ENCODE results near the gene HDAC11.

HDAC11 gene

GRCh38 chr3:13535526-13535875 lies 55.4 kb downstream of the HDAC11 start:
- no peak overlapping the region for H3K4me3 ChIP-seq (ENCODE audit: low read length)
- H3K27me3 ChIP-seq (ENCODE audit: insufficient read depth, low read length): no peaks in the 10 kb centered on the region
- H3K36me3 ChIP-seq (ENCODE audit: insufficient read depth, low read length): no peaks in the 10 kb centered on the region
- H3K4me1 ChIP-seq (ENCODE audit: insufficient read depth, low read length): no peaks in the 10 kb centered on the region
- H3K9me3 ChIP-seq (ENCODE audit: low read length): no peaks in the 10 kb centered on the region
- H2AFZ ChIP-seq (ENCODE audit: low read depth, low read length): no peak overlapping the region

DNA sequence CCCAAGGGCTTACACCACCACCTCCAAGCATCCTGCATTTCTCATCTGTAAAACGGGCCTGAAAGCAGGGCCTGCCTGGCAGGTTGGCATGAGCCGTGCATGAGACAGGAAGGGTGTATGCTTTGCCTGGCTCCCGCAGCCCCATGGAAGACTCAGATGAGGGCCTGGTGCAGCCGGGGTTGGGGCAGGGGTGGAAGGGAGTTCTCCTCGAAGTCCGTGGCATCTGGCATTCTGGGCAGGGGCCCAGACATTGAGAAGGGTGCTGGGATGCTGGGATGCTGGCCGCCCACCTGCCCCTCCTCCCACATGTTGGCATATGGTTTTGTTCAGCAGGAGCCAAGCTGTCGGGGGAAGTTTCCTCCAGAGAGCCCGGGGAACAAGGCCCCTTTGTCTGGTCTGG lies 55.8 kb downstream of the HDAC11 start:
- Histone ChIP-seq H3K36me3 (ENCODE audit: insufficient read depth, low read length) (no peaks in the 10 kb centered on the region), H3K4me3 (ENCODE audit: low read length) (no peak overlapping the region), H3K4me1 (ENCODE audit: insufficient read depth, low read length) (no peaks in the 10 kb centered on the region), H3K27me3 (ENCODE audit: insufficient read depth, low read length) (no peaks in the 10 kb centered on the region), H2AFZ (ENCODE audit: low read depth, low read length) (no peak overlapping the region), H3K9me3 (ENCODE audit: low read length) (no peaks in the 10 kb centered on the region)

- H3K9me3 ChIP-seq (ENCODE audit: low read length): no peaks in the 10 kb centered on the region
- H3K4me3 ChIP-seq (ENCODE audit: low read length): no peak overlapping the region
- H3K4me1 ChIP-seq (ENCODE audit: insufficient read depth, low read length): no peaks in the 10 kb centered on the region
These were observed 56.3 kb downstream of the HDAC11 start for GRCh38 chr3:13536432-13536831.

GRCh38 chr3:13536832-13537231 lies 56.7 kb downstream of the HDAC11 start:
- no peaks in the 10 kb centered on the region for H3K36me3 ChIP-seq (ENCODE audit: insufficient read depth, low read length)
- no peaks in the 10 kb centered on the region for H3K9me3 ChIP-seq (ENCODE audit: low read length)
- no peaks in the 10 kb centered on the region for H3K27me3 ChIP-seq (ENCODE audit: insufficient read depth, low read length)
- H2AFZ ChIP-seq (ENCODE audit: low read depth, low read length): no peak overlapping the region
- H3K4me3 ChIP-seq (ENCODE audit: low read length): no peak overlapping the region
- H3K4me1 ChIP-seq (ENCODE audit: insufficient read depth, low read length): no peaks in the 10 kb centered on the region

More at GRCh38 chr3:13536432-13536831, 56.3 kb downstream of the HDAC11 start:
- H3K27me3 ChIP-seq (ENCODE audit: insufficient read depth, low read length): no peaks in the 10 kb centered on the region
- H3K36me3 ChIP-seq (ENCODE audit: insufficient read depth, low read length): no peaks in the 10 kb centered on the region
- H2AFZ ChIP-seq (ENCODE audit: low read depth, low read length): no peak overlapping the region

DNA sequence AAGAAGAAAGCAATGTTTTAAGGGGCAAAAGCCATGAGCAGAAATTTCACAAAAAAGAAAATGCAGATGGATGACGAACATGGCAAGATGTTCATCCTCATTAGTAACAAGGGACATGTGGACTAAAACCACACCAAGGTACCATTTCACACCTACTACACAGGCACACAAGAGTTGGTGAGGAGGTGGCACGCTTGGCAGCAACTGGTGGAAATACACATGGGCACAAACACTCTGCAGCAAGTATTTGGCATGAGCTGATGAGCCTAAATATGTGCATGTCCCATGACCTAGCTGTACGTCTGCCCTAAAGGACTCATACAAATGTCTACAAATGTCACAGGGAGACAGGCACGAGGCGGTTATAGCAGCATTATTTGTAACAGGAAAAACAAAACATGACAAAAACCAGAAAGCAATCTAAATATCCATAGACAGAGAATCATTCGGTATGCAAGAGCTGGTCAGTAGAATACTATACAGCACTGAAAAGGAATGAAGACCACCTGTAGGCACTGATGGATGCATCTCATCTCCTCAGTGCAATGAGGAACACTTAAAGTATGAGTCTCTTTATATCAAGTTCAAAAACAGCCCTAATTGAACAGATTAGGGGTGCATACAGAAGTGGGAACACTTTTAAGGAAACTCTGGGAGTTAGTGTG lies 57.3 kb downstream of the HDAC11 start:
- H3K4me3 ChIP-seq (ENCODE audit: low read length): no peak overlapping the region
- H3K36me3 ChIP-seq (ENCODE audit: insufficient read depth, low read length): no peaks in the 10 kb centered on the region
- H3K9me3 ChIP-seq (ENCODE audit: low read length): no peaks in the 10 kb centered on the region
- H2AFZ ChIP-seq (ENCODE audit: low read depth, low read length): no peak overlapping the region
- H3K27me3 ChIP-seq (ENCODE audit: insufficient read depth, low read length): no peaks in the 10 kb centered on the region
- no peaks in the 10 kb centered on the region for H3K4me1 ChIP-seq (ENCODE audit: insufficient read depth, low read length)

DNA sequence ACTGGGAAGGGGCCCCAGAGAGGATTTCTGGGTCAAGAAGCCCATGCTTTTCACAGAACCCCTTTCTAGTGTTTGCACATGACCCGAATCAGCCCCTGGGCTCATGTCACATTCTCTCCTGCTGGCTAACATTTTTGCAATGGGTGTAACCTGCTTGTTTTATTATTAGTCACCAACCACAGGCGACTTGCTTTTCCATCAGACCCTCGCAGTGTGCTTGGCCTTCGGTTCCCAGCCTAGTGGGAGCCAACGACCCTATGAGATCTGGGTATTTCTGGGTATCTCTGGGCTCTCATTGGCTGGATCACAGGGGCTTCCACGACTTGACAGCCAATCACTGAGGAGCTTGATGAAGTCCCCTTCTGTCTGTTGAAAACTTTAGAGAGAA lies 57.8 kb downstream of the HDAC11 start:
- no peaks in the 10 kb centered on the region for H3K4me1 ChIP-seq (ENCODE audit: insufficient read depth, low read length)

DNA sequence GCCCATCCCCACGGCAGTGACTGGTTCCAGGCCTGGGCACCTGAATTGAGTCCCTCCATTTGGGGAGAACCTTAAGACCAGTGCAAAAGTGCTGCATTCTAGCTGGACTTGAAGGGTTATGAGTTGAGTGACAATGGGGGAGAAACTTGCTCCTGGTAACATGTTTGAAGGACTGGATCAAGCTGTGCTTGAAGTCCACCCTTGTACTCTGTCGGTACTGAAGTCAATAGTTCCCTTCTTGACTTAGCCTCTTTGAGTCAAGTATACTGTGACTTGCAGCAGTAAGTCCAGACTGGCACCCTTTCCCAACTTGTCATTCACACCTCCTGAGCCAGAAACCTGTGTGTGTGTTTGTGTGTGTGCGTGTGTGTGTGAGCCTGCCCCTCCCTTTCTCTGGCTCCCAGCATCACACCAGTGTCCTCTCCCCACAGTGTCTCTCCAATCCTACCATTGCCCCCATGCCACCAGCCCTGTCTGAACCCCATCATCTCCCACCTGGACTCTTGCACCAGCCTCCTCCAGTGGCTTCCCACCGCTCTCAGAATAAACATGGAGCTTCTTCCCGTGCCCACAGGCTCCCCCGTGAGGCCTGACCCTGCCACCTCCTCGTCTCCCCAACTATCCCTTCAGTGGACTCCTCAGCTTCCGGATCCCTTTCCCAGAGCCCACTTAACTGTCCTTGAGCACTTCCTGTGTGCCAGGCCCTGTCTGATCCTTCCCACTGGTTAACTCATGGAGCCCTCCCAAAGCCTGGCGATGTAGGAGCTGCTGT lies 58.6 kb downstream of the HDAC11 start:
- Histone ChIP-seq H3K27me3 (ENCODE audit: insufficient read depth, low read length) (no peaks in the 10 kb centered on the region), H3K36me3 (ENCODE audit: insufficient read depth, low read length) (no peaks in the 10 kb centered on the region), H3K4me3 (ENCODE audit: low read length) (no peak overlapping the region), H3K4me1 (ENCODE audit: insufficient read depth, low read length) (no peaks in the 10 kb centered on the region), H2AFZ (ENCODE audit: low read depth, low read length) (no peak overlapping the region), H3K9me3 (ENCODE audit: low read length) (no peaks in the 10 kb centered on the region)

More for the DNA sequence above, 57.8 kb downstream of the HDAC11 start:
- Histone ChIP-seq H3K27me3 (ENCODE audit: insufficient read depth, low read length) (no peaks in the 10 kb centered on the region), H3K9me3 (ENCODE audit: low read length) (no peaks in the 10 kb centered on the region), H3K36me3 (ENCODE audit: insufficient read depth, low read length) (no peaks in the 10 kb centered on the region), H3K4me3 (ENCODE audit: low read length) (no peak overlapping the region), H2AFZ (ENCODE audit: low read depth, low read length) (no peak overlapping the region)

DNA sequence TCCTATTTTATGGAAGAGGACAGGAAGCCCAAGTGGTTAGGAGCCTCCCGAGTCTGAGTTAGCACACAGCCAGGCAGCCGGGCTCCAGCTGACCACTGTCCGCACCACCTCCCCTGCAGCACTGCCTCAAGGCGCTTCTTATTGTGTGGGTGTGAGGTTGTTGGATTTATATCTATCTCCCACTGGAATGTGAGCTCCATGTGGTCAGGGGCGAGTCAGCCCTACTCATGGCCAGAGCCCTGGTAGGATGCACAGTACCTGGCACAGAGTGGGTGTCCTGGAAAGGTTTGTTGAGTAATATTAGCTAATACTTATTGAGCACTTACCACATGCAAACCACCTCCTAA lies 59.2 kb downstream of the HDAC11 start:
- Histone ChIP-seq H3K4me3 (ENCODE audit: low read length) (no peak overlapping the region), H3K36me3 (ENCODE audit: insufficient read depth, low read length) (no peaks in the 10 kb centered on the region), H3K4me1 (ENCODE audit: insufficient read depth, low read length) (no peaks in the 10 kb centered on the region), H3K9me3 (ENCODE audit: low read length) (no peaks in the 10 kb centered on the region), H3K27me3 (ENCODE audit: insufficient read depth, low read length) (no peaks in the 10 kb centered on the region), H2AFZ (ENCODE audit: low read depth, low read length) (no peak overlapping the region)

DNA sequence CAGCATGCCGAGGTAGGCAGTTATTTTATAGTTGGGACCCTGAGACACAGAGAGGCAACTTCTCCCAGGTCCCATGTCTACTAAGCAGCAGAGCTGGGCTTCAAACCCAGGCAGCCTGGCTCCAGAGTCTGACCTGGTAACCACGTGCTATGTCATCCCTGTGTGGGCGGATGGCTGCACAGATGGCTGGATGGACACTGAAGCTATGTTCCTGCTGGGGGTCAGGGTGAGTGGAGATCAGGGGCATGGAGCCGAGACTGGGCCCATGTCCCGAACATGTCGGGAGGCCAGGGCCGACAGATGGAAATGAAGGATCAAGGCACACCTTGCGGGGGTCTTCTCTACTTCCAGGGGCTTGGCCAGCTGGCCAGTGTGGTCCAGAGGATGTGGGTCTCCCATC lies 59.6 kb downstream of the HDAC11 start:
- no peaks in the 10 kb centered on the region for H3K4me1 ChIP-seq (ENCODE audit: insufficient read depth, low read length)
- H3K9me3 ChIP-seq (ENCODE audit: low read length): no peaks in the 10 kb centered on the region
- H2AFZ ChIP-seq (ENCODE audit: low read depth, low read length): no peak overlapping the region
- H3K36me3 ChIP-seq (ENCODE audit: insufficient read depth, low read length): no peaks in the 10 kb centered on the region
- H3K4me3 ChIP-seq (ENCODE audit: low read length): no peak overlapping the region
- peaks cover under 1% of the 10 kb centered on the region for H3K27me3 ChIP-seq (ENCODE audit: insufficient read depth, low read length)

- Histone ChIP-seq H3K27me3 (ENCODE audit: insufficient read depth, low read length) (peaks cover 6% of the 10 kb centered on the region), H3K4me3 (ENCODE audit: low read length) (no peak overlapping the region), H2AFZ (ENCODE audit: low read depth, low read length) (no peak overlapping the region), H3K9me3 (ENCODE audit: low read length) (no peaks in the 10 kb centered on the region), H3K4me1 (ENCODE audit: insufficient read depth, low read length) (no peaks in the 10 kb centered on the region), H3K36me3 (ENCODE audit: insufficient read depth, low read length) (no peaks in the 10 kb centered on the region)
These were observed 60.3 kb downstream of the HDAC11 start for GRCh38 chr3:13540297-13540995.

DNA sequence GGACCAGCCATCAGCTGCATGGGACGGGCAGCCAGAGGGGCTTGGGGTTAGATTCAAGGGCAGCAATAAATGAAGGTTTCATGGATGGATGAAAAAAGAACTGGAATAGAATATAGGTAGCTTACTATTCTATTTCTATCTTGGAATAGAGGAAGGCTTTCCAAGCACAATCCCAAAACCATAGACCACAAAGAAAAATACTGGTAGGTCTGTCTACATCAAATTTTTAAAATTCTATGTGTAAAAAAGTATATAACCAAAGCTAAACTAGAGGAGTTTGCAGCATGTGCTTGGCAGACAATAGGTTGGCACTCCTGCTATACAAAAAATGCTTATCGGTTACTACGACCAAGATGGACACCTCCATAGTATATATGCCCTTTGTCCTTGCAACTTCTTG lies 61.6 kb downstream of the HDAC11 start:
- no peaks in the 10 kb centered on the region for H3K4me1 ChIP-seq (ENCODE audit: insufficient read depth, low read length)
- H2AFZ ChIP-seq (ENCODE audit: low read depth, low read length): no peak overlapping the region

DNA sequence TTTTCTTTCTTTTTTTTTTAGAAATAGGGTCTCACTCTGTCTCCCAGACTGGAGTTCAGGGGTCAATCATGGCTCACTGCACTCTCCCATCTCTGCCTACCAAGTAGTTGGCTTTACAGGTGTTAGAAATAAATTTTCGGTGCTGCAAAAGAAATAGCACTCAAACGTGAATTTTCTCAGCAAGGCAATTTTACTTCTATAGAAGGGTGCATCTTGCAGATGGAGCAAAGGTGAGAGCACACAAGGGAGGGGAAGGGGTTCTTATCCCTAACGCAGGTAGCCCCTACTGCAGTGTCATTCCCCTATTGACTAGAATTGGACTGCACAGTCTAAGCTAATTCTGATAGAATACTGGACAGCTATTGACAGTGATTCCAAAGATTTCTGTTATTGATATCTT lies 62.0 kb downstream of the HDAC11 start:
- Histone ChIP-seq H3K27me3 (ENCODE audit: insufficient read depth, low read length) (peaks cover 15% of the 10 kb centered on the region), H2AFZ (ENCODE audit: low read depth, low read length) (no peak overlapping the region), H3K36me3 (ENCODE audit: insufficient read depth, low read length) (no peaks in the 10 kb centered on the region), H3K4me3 (ENCODE audit: low read length) (no peak overlapping the region), H3K4me1 (ENCODE audit: insufficient read depth, low read length) (no peaks in the 10 kb centered on the region), H3K9me3 (ENCODE audit: low read length) (no peaks in the 10 kb centered on the region)

More for the DNA sequence above, 61.6 kb downstream of the HDAC11 start:
- Histone ChIP-seq H3K4me3 (ENCODE audit: low read length) (no peak overlapping the region), H3K9me3 (ENCODE audit: low read length) (no peaks in the 10 kb centered on the region), H3K27me3 (ENCODE audit: insufficient read depth, low read length) (peaks cover 13% of the 10 kb centered on the region), H3K36me3 (ENCODE audit: insufficient read depth, low read length) (no peaks in the 10 kb centered on the region)

DNA sequence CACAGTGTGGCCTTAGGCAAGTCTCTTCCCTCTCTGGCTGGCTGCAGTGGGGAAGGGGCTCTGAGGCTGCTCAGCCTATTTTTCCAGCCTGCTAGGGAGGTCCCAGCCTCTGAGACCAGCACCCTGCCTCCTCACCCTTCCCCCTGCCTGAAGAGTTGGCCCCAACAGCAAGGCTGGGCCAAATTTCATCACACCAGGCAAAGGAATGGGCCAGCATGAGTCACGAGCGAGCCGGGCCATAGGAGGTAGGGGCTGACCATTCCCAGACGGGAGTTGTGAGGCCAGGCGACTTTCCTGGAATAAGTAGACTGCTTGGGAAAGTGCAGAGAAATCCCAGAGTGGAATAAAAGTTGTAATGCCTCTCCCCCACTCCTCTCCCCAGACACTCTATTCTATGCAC lies 63.1 kb downstream of the HDAC11 start:
- H3K9me3 ChIP-seq (ENCODE audit: low read length): no peaks in the 10 kb centered on the region
- no peak overlapping the region for H2AFZ ChIP-seq (ENCODE audit: low read depth, low read length)
- H3K36me3 ChIP-seq (ENCODE audit: insufficient read depth, low read length): no peaks in the 10 kb centered on the region
- peaks cover 26% of the 10 kb centered on the region for H3K27me3 ChIP-seq (ENCODE audit: insufficient read depth, low read length)
- H3K4me1 ChIP-seq (ENCODE audit: insufficient read depth, low read length): no peaks in the 10 kb centered on the region
- no peak overlapping the region for H3K4me3 ChIP-seq (ENCODE audit: low read length)
